NCI-H2029 (cell line): ENCODE measurements around the gene POU2F2.

Experiments used
- DNase-seq: peaks from one replicate; lab custom pipeline; 2025; lab: John Stamatoyannopoulos, UW

POU2F2 gene

DNA sequence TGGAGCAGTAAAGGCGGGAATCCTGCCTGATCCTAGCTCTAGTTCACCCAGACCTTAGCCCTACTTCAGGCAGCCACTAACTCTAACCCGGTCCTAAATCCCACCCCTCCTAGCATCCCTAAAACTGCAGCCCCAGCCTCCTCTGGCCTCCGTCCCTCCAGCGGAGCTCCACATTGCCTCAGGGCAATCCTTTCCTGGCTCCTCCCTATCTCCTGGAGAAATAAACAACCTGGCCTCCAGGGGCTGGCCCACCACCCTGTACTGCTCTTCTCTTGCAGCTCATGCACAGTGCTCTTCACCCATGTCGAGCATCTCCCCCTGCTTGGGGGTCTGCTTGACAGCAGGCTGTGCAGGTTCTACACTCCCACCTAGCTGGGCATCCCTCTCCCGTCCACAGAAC, 6.7 kb downstream of the POU2F2 start:
- no peak for DNase-seq

DNA sequence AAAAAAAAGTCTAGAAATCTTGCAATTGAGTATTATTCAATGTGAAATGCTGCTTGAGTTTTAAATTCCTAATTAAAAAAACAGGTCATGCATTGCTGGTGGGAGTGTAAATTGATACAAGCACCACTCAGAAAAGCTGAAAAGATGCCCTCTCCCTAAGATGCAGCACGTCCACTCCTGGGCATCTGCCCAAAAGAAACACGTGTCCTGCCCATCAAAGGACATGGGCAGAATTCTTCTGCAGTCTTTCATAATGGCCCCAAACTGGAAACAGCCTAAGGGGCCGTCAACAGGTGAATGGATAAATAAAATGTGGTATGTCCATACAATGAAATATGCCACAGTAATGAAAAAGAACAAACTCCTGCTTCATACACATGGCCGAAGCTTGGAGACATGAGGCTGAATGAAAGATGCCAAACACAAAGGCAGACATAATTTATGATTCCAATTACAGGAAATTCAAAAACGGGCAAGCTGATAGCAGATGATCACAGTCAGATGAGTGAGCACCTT, 7.8 kb downstream of the POU2F2 start:
- DNase-seq, result no peak

DNA sequence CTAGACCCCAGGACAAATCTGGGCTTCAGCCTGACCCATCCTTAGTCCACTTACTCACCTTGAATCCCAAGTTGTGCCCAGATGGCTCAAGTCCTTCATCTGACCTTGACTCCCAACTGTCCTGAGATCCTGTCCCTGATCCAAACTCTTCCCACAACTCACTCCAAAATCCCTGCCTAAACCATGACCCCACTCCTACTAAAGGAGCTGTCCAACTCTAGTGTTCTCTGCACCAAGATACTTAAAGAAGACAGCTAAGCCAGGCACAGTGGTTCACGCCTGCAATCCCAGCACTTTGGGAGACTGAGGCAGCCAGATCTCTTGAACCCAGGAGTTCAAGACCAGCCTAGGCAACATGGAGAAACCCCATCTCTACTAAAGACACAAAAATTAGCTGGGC, 8.5 kb downstream of the POU2F2 start:
- no peak for DNase-seq

DNA sequence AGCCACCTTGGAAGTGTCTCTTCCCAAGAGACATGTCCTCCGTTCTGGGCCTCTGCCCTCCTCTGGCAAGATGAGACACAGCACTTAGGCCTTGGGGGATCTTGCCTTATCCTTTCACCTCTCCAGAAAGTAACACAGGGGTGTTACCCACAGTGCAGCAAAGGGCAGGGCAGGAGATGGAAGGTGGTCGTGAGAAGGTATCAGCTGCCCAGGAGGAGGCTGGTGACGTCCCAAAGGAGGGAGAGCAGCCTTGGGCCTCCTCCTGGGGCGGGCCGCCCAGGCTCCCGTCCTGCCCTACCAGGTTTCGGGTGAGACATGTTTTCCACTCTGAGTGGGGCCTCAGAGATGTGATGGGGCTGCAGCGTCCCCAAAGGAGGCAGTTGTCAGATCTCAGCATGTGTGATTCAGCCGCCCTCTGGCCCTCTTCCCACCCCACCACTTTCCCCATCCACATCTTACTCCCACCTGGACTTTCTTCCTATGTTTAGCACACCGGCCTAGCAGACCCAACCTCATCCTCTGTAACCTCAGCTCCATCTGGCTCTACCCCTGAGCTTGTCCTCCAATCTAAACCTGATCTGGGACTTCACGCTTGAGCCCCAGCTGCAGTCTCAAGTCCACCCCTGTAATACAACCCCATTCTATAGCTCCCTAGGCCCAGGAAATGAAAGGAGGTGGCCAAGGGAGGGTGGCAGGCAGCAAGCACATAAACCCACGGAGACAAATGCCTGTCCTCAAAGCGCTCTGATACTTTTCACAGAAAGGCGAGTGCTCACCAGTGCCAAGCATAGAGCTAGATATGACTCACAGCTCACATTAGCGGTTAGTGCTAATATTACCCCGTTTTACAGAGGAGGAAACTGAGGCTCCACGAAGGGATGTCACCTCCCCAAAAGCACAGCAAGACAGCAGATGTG, 9.3 kb downstream of the POU2F2 start:
- no peak for DNase-seq

DNA sequence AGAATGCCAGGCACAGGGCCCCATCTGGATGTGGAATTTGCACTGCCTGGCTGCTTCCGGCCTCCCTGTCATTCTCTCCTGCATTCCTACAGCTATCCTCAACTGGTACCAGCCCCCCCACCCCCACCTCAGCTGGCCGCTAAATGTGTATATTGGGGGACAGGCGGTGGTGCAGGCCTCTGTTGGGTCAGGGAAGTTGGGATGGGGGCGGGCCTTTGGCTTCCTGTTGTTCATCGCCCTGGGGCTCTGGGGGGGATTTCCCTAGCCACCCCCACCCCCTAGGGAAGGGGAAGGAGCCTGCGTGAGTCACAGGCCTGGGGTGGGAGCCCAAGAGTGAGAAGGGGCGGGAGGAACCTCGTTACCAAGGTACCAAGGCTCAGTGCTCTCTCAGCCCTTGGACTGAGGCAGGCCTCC, 10.6 kb downstream of the POU2F2 start:
- no peak for DNase-seq

DNA sequence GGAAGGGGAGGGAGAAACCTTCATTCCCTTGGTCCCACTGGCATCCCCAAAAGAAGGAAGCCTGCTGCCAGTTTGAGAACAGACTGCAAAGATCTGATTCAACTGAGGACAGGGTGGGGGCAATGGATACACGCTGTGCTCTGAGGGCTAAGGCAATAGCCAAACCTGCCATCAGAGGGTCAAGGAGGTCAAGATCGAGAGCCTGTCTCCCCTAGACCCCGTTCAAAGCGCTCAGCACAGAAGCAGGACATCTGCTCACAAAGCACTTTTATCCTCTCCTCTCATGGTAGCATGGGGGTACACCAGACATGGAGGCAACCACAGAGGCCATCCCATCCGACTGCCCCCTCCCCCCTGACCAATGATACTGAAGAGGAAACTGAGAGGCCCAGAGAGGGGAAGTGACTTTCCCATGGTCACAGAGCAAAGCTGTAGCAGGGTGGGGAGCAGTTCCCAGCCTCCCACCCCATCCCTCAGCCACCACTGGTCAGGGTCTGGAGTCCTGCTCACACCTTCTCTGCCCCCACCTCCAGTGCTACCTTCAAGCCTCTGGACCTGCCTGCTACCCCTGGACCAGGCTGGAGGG, 11.1 kb downstream of the POU2F2 start:
- DNase-seq, result no peak

DNA sequence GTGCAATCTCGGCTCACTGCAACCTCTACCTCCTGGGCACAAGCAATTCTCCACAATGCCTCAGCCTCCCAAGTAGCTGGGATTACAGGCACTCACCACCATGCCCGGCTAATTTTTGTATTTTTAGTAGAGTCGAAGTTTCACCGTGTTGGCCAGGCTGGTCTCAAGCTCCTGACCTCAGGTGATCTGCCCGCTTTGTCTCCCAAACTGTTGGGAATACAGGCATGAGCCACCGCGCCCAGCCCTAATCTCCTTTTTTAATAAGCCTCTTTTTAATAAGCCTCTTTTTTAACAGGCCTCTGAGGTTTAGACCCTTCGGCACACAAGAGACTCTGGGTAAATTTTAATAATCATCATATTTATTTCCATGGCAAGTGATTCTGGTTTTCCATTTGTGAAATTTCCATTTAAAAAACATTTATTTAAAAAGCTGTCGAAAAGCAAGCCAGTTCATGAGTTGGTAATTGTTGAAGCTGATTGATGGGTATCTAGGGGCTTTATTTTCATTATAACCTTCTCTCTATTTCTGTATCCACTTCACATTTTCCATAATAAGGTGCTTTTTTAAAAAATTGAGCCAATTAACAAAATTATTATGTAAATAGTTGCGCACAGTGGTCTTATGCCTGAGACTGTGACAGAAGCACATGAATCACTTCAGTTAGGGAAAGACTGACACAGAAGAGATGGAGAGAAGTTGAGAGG, 11.8 kb downstream of the POU2F2 start:
- no peak for DNase-seq

DNA sequence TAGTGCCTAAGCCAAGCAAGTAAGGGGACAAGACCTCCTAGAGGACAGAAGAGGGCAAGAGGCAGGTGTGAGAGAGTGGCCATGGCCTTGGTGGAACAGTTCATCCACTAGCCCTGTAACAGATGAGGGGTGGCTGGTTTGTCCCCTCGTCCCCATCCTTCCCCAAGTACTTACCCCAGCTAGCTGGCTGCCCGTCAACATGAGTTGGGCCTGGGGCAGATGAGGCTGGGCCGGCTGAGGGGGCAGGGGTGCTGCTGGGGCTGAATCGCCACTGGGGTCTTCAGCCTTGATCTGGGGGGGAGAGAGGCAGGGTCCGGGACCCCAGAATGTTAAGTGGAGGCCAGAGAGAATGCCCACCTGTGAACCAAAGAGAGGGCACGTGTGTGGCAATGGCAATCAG, 15.2 kb downstream of the POU2F2 start:
- DNase-seq, result no peak

DNA sequence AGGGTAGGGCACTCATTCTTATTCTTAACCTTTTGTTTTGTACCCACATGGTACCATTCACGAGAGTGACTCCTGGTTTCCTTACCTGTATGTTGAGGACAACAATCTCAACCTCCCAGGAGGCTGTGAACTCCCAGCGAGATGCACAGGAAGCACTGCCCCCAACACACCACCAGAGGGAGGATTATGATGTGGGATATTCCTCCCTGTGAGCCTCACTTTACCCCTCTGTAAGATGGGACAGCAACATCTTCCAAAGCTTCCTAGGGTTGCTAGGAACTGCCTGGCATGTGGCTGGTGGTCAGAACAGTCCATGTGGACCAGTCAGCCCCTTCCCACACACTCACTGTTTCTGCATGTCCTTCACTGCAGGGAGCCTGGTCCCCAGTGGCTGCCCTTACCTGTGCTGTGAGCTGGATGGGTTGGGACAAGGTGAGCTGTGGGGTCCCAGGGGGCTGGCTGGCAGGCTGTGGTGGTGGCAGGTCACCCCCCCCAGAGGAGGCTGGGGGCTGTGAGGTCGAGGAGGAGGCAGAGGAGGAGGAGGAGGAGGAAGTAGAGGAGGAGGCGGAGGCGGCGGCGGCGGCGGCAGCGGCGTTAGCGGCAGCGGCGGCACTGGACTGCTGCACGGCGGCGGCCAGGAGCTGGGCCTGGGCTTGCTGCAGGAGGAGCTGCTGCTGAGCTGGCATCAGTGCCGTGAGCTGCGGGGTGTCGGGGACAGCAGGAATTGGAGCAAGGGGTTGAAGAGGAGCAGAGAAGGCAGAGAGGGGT, 15.8 kb downstream of the POU2F2 start:
- DNase-seq, result no peak

DNA sequence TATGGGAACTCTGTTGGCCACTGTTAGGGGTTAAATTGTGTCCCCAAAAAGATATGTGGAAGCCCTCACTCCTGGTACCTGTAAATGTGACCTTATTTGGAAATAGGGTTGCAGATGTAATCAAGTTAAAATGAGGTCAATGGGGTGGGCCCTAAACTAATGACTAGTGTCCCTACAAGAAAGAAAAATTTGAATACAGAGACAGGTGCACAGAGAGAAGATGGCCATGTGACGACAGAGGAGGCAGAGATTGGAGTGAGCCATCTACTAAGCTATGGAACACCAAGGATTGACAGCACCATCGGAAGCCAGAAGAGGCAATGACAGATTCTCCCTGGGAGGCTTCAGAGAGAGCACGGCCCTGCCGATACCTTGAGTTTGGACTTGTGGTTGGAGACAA, 16.5 kb downstream of the POU2F2 start:
- DNase-seq, result no peak

DNA sequence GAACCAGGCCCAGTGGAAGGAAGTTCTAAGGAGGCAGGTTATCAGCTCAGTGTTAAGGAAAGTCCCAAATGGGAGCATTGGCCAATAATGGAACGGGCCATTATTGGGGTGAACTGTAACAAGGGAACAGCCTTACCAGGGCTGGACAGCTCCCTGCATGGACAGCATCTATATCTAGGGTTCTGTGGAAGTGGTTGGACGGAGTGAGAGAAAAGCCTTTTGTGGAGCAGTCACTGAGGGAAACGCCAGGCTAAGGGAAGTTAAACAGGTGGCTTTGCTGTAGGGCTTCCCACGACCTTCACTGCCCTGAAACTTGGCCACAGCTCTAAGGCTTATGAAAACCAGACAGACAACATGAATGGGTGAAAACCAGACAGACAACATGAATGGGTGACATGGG, 17.0 kb downstream of the POU2F2 start:
- no peak for DNase-seq

DNA sequence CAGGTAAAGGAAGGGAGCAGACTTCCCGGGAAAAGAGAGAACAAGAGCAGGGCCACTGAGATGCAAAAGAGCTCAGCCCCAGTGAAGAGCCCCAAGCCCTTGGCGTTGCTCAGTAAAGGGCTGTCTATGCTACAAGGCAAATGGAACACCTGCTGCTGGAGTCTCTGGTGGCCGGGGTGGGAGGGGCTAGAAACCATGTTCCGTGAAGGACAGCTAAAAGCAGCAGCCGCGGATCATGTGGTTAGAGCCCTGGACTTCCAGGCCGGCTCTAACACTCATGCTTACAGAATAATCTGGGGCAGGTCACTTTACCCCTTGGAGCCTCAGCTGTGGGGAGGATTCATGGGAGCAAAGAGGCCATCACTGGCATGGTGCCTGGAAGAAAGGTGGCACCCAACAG, 17.8 kb downstream of the POU2F2 start:
- peak; percentile 81 for DNase-seq

DNA sequence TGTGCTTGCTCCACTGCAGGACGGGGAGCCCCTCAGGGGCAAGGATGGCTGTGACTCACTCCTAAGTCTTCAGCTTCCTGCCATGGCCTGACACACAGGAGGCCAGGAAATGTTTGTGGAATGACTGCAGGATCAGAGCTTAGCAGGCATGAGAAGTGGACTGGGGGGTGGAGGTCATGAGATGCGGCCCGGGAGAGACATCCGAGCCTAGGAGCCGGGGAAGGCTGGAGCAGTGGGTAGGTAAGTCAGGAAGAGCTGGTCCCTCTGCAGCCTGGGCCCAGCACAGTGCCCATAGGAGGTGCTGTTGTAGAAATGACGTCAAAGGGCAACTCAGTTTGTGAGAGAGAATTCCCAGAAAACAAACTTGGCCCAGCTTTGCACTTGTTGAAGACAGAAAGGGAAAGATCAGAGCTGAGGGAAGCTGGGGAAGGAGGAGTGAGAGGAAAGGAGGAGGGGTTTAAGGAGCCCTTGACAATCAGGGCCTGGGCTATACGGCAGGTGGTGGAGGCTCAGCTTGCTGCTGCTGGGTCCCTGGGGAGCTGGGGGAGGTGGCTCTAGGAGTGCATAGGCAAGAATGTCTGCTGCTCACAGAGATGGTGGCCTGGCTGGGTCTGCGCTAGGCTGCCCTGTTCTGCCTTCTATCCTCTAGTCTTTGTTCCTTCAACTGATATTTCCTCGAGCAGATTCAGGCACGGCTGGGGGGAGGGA, 18.5 kb downstream of the POU2F2 start:
- peak; percentile 49 for DNase-seq

DNA sequence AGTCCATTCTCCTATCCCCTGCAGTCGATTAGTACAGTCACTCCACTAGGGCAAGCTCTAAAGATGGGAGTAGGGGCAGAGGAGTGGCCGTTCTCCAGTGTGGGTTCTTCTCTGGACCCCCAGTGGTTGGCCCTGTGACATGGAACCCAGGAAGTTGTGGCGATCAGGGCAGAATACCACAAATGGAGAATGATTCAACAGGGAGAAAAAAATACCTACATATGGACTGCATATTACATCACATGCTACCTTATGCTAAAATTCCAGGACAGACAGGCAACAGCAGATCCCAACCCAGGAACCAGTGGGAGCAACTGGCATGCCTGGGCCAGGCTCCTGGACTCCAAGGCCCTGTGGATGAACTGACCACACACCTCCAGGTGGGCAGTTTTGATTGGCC, 20.4 kb downstream of the POU2F2 start:
- DNase-seq, result no peak

DNA sequence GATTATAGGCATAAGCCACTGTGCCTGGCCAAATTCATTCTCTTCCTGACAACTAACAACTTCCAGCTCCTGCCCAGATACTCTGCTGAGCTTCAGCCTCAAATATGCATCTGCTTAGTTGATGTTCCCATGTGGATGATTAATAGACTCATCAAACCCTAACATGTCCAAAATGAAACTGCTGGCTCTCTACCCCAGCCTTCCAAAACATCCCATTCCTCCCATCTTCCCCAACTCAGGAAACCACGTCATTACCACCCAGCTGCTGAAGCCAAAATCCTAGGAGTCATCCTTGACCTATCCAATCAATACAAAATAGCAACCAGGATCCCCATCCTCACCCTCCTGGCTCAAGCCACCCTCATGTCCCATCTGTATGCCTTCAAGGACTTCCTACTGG, 20.9 kb downstream of the POU2F2 start:
- DNase-seq, result no peak

DNA sequence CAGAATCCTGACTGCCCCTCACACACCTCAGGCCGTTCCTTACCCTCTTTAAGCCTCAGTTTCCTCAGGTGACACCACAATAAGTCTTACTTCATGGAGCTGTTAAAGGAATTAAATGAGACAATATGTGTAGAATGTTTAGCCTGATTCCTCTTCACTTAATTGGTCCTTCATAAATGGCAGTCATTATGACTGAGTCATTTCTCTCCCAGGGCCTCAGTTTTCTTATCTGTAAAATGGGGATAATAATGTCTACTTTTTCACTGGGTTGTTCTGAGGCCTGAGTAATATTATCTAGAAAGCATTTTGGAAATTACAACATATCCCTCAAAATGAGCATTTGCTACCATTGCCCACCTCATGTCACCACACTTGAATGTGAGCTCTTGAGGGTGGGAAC, 21.6 kb downstream of the POU2F2 start:
- no peak for DNase-seq

DNA sequence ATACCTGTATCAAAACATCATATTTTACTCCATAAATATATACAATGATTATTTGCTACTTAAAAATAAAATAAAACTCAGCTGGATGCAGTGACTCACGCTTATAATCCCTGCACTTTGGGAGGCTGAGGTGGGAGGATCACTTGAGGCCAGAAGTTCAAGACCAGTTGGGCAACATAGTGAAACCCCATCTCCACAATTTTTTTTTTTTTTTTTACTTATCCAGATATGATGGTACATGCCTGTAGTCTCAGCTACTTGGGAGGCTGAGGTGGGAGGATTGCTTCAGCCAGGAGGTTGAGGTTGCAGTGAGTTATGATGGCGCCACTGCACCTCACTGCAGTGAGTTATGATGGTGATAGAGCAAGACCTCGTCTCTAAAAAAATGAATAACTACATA, 22.4 kb downstream of the POU2F2 start:
- no peak for DNase-seq

DNA sequence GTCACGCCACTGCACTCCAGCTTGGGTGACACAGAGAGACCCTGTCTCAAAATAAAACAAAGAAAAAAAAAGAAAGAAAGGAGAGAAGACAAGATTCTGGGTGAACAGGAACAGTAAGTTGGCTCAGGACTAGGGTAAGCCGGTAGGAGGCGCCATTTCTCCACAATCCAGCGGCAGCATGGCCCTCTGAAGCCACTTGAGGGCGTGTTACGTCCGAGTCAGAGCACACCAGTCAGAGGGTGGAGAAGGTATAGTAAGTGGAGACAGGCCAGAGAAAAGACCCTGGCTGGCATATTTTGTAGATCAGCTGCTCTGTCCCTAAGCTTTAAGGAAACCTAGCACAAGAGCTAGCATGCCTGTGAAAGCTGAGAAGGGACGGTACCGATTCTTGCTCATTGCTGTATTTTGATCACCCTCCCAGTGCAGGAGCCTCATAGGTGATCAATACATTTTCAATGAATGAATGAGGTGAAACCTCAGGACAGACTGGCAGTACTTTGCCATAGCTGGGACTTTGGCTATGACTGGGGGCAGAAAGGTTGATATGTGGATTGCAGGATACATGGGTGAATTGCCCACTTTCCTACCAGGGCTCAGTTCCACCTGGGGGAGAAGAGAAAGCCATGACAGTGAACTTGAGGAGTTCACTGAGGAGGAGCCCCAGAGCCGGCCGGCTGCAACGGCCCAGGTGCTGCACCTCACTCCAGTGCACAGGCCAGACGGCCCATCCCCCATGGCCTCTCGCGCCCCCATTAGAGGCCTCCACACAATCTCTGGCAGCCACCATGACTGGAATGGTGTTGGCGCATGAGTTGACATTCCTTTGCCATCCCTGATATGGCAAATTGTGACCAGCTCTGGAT, 23.5 kb downstream of the POU2F2 start:
- DNase-seq, result peak; percentile 89

DNA sequence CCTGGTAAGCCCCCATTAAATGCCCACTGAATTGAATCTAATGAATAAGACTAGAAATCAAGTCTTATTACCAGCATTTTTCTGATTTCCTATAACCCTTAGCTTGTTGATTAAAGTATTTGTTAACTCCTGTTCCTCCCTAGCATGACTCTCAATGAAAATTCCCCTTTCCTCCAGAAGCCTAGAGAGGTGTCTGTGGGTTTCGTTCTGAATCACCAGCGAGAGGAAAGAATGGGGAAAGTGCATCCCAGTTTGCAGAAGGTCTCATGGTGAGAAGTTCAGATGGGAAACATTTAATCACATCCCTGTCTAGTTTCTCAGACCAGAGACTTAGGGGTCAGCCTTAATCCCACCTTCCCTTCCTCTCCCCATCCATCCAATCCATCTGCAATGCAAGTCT, 26.9 kb downstream of the POU2F2 start:
- no peak for DNase-seq

DNA sequence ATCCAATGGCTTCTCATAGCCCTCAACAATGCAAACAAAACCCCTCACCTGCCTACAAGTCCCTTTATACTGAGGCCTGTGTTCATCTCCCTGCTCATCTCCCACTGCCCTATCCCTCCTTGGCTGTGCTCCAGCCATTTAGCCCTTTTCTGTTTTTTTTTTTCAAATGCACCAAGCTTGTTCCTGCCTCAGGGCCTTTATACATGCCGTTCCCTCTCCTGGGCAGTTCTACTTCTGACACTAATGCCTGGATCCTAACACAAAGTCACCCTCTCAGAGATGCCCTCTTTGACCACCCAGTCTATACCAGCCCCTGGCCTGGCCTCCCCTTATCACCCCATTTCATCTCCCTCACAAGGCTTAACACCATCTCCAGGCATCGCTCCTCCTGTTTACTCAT, 29.4 kb downstream of the POU2F2 start:
- DNase-seq, result no peak
